Measurements from ENCODE around the gene SMURF2. TPM values are rescaled to one million over a fixed set of nuclear protein-coding genes. Genes with fewer than 3 reads are reported as not detected.

The SMURF2 gene
- total and polyA plus RNA-seq, 10 of the 15 experiments (the other 5 are each of a cell fraction or from before 2014, with no cell fraction given) = 2.8 to 13.4 (median 7.5) TPM

GRCh38 chr17:64573214-64573613 lies 88.9 kb downstream of the SMURF2 start:
- no peak for TF ChIP-seq TBL1XR1 (IDR thresholded peaks at IDR 0.05; ENCODE audit: low read depth, low read length)
- no peak for TF ChIP-seq NR2C1 (IDR thresholded peaks at IDR 0.05)
- TF ChIP-seq JUNB (IDR thresholded peaks at IDR 0.05) = peak; percentile 53
- peak; percentile 27; the same call in 1 of the 3 replicates for ATAC-seq
- H3K36me3 ChIP-seq (ENCODE audit: control insufficient read depth in 2 of 2, insufficient read depth in 2 of 2, low read length in 1 of 2) = peaks cover 0 to 6% of the 10 kb centered on the region in 2 experiments; a peak in 2 of 4 replicates
- H3K9me3 ChIP-seq (replicated peaks; ENCODE audit: control insufficient read depth, insufficient read depth, low read length) = no peaks in the 10 kb centered on the region; the same call in 2 of the 3 replicates
- ChIA-PET RAD21 (ENCODE audit: unreplicated experiment) (interaction anchor here (0.6 to 1.4 kb wide), 3 partner anchors 104 to 229 kb away, joined by 3 to 6 read pairs (median 3); no protein-coding TSS in a partner anchor), CTCF (interaction anchor here (2.7 kb wide), 1 partner anchor 154 kb away, joined by 11 read pairs; no protein-coding TSS in a partner anchor), SMC1A (ENCODE audit: uncharacterized antibody, unreplicated experiment) (interaction anchor here (1.0 to 1.3 kb wide), 2 partner anchors 26 to 50 kb away, joined by 3 to 4 read pairs; no protein-coding TSS in a partner anchor), POLR2A (interaction anchor here (1.4 kb wide), 1 partner anchor 29 kb away, joined by 3 read pairs; no protein-coding TSS in a partner anchor)
- H3K4me3 ChIP-seq = no peak overlapping the region
- H4K20me1 ChIP-seq (ENCODE audit: control insufficient read depth, insufficient read depth) = no peaks in the 10 kb centered on the region
- H3K4me1 ChIP-seq (ENCODE audit: control insufficient read depth, insufficient read depth, low read length) = no peaks in the 10 kb centered on the region
- DNase-seq (ENCODE audit: low read depth, low spot score) = no peak
- H3K27me3 ChIP-seq (replicated peaks in 1 of 2; ENCODE audit: control insufficient read depth in 2 of 2, insufficient read depth in 2 of 2, low read length in 1 of 2) = no peaks in the 10 kb centered on the region
- BruUV-seq (replicated peaks) = no TSS peak
- intact Hi-C loops (cut with micrococcal nuclease; ENCODE audit: unreplicated experiment) (no loop called here), in situ Hi-C loops (cut with MboI) (no loop called here)
- H3K27ac ChIP-seq (ENCODE audit: control insufficient read depth, insufficient read depth) = no peak overlapping the region
- no peak for FAIRE-seq
- H3K9ac ChIP-seq (ENCODE audit: control insufficient read depth, insufficient read depth, low read length) = no peak overlapping the region
- H3K4me2 ChIP-seq (ENCODE audit: control insufficient read depth, insufficient read depth) = no peak overlapping the region
- no peak overlapping the region for H2AFZ ChIP-seq (ENCODE audit: control insufficient read depth, low read depth, low read length)
- no peaks in the 10 kb centered on the region for H3K79me2 ChIP-seq (ENCODE audit: control insufficient read depth, insufficient read depth, low read length)

- 59% methylated on average over 3 of the region's 3 CpGs for WGBS (ENCODE audit: insufficient coverage, insufficient replicate concordance, low lambda C conversion rate, missing lambda C conversion rate)
- CTCF ChIA-PET = no interaction called here
These were observed 89.4 kb downstream of the SMURF2 start for GRCh38 chr17:64572682-64573154.

More at GRCh38 chr17:64572682-64573154, 89.4 kb downstream of the SMURF2 start:
- no peak overlapping the region for H3K4me3 ChIP-seq
- SMC1A ChIA-PET (ENCODE audit: uncharacterized antibody, unreplicated experiment) = interaction anchor here (1.3 kb wide), 1 partner anchor 26 kb away, joined by 4 read pairs; no protein-coding TSS in a partner anchor
- no peaks in the 10 kb centered on the region for H4K20me1 ChIP-seq (ENCODE audit: control insufficient read depth, insufficient read depth)
- FAIRE-seq = no peak
- intact Hi-C loops (cut with micrococcal nuclease; ENCODE audit: unreplicated experiment) = no loop called here
- no peak for DNase-seq (ENCODE audit: low read depth, low spot score)
- no TSS peak for BruUV-seq (replicated peaks)
- H3K36me3 ChIP-seq (ENCODE audit: control insufficient read depth in 2 of 2, insufficient read depth in 2 of 2, low read length in 1 of 2) = peaks cover 0 to 6% of the 10 kb centered on the region in 2 experiments; a peak in 2 of 4 replicates
- no peaks in the 10 kb centered on the region for H3K79me2 ChIP-seq (ENCODE audit: control insufficient read depth, insufficient read depth, low read length)
- no peak overlapping the region for H3K4me2 ChIP-seq (ENCODE audit: control insufficient read depth, insufficient read depth)
- H3K9ac ChIP-seq (ENCODE audit: control insufficient read depth, insufficient read depth, low read length) = no peak overlapping the region
- TF ChIP-seq IKZF1 (conservative IDR thresholded peaks at IDR 0.05) (no peak), CREB1 (IDR thresholded peaks at IDR 0.05; ENCODE audit: low read depth) (peak; percentile 64; the same call in 1 of the 2 replicates), CREM (IDR thresholded peaks at IDR 0.05; ENCODE audit: low read depth) (0 out of 2 replicates have a peak, but pooled peaks have one; percentile 34)
- RAD21 ChIA-PET (ENCODE audit: unreplicated experiment) = interaction anchor here (1.0 to 1.4 kb wide), 2 partner anchors 154 to 229 kb away, joined by 3 read pairs; no protein-coding TSS in a partner anchor
- in situ Hi-C loops (cut with MboI) = no loop called here
- H3K9me3 ChIP-seq (replicated peaks; ENCODE audit: control insufficient read depth, insufficient read depth, low read length) = no peaks in the 10 kb centered on the region; the same call in 2 of the 3 replicates
- no peak overlapping the region for H2AFZ ChIP-seq (ENCODE audit: control insufficient read depth, low read depth, low read length)
- ATAC-seq = peak; percentile 38; the same call in 2 of the 3 replicates
- H3K27me3 ChIP-seq (replicated peaks in 1 of 2; ENCODE audit: control insufficient read depth in 2 of 2, insufficient read depth in 2 of 2, low read length in 1 of 2) = no peaks in the 10 kb centered on the region
- no peak overlapping the region for H3K27ac ChIP-seq (ENCODE audit: control insufficient read depth, insufficient read depth)
- POLR2A ChIA-PET = interaction anchor here (0.5 kb wide), 1 partner anchor 14 kb away, joined by 6 read pairs; no protein-coding TSS in a partner anchor
- no peaks in the 10 kb centered on the region for H3K4me1 ChIP-seq (ENCODE audit: control insufficient read depth, insufficient read depth, low read length)
